IPS DF 6.9 (cell line): ENCODE measurements around the gene TIGD1.

Experiments used
- DNase-seq: peaks from one replicate; pipeline ENCODE4 v3.0.0-alpha.2; 2013; ENCODE audit warnings: low read depth, low spot score
- H3K27ac ChIP-seq: one replicate; pipeline ENCODE4 v1.5.1; 2013; ENCODE audit warnings: low read length, control low read depth
- H3K27me3 ChIP-seq: 2 replicates; pipeline ENCODE4 v1.6.1; 2013; ENCODE audit warnings: mild to moderate bottlenecking, low read length; ENCODE audit not compliant: control insufficient read depth, insufficient read depth
- H3K36me3 ChIP-seq: 2 replicates; pipeline ENCODE4 v1.6.1; 2013; ENCODE audit warnings: low read length; ENCODE audit not compliant: control insufficient read depth, insufficient read depth
- H3K4me1 ChIP-seq: 2 replicates; pipeline ENCODE4 v1.6.1; 2013; ENCODE audit warnings: low read length; ENCODE audit not compliant: control insufficient read depth, insufficient read depth
- H3K4me3 ChIP-seq: 2 replicates; pipeline ENCODE4 v1.5.1; 2013; ENCODE audit warnings: mild to moderate bottlenecking, low read length
- H3K9me3 ChIP-seq: 2 replicates; pipeline ENCODE4 v1.6.1; 2013; ENCODE audit warnings: low read length, inconsistent platforms; ENCODE audit not compliant: control insufficient read depth, insufficient read depth
- WGBS: extraction: QIAGEN DNeasy Blood & Tissue Kit; methylation state at CpG from one replicate; pipeline ENCODE4 v1.1.7; 2013; ENCODE audit warnings: mixed read lengths, missing lambda C conversion rate; ENCODE audit not compliant: insufficient read length, insufficient coverage; 5-methylcytosine and 5-hydroxymethylcytosine counted together

The TIGD1 gene

DNA sequence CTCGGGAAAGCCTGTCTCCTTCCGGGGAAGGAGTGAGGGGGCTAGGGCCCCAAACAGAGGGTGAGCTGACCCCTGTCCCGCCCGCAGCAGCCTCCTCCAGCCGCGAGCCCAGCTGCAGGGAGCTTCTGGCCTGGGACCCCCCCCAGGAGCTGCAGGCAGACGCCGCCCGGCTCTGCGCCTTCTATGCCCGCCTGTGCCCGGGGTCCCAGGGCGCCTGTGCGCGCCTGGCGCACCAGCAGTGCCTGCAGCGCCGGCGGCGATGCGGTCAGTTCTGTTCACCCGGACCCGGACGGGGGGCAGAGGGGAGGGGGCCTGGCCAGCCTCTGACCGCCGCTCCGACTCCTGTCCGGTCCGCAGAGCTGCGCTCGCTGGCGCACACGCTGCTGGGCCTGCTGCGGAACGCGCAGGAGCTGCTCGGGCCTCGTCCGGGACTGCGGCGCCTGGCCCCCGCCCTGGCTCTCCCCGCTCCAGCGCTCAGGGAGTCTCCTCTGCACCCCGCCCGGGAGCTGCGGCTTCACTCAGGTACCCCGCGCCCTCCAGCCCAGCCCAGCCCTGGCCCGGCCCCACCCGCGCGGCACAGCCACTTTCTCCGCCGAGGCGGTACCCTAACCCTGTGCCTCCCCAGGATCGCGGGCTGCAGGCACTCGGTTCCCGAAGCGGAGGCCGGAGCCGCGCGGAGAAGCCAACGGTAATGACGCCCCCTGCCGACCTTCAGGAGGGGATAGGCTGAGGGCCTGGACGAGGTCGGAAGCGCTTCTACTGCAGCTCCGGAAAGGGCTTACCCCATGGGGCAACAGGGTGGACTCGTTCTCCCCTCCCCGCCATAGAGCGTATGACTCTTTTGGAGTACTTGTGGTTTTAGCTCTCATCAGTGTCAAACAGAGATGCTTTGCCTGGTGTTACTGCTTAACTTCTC is 26.4 kb downstream of the TIGD1 start:
- no peaks in the 10 kb centered on the region for H3K36me3 ChIP-seq
- WGBS = no CpG with 5 or more reads among the region's 75 CpGs
- peak overlapping the region; percentile 33; the same call in 1 of the 2 replicates for H3K4me3 ChIP-seq
- H3K9me3 ChIP-seq = no peaks in the 10 kb centered on the region
- no peak overlapping the region for H3K27ac ChIP-seq
- peaks cover 16% of the 10 kb centered on the region for H3K27me3 ChIP-seq
- peaks cover 6% of the 10 kb centered on the region; the same call in 1 of the 2 replicates for H3K4me1 ChIP-seq
- DNase-seq = no peak

DNA sequence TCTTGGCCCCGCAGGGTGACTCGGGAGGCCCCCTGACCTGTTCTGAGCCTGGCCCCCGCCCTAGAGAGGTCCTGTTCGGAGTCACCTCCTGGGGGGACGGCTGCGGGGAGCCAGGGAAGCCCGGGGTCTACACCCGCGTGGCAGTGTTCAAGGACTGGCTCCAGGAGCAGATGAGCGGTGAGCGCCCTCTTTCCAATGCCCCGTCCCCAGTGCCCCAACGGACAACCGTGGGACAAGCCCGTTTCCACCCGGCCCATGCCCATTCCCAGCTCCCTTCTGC is 27.0 kb downstream of the TIGD1 start:
- H3K27me3 ChIP-seq = peaks cover 16% of the 10 kb centered on the region
- H3K4me3 ChIP-seq = peak overlapping the region; percentile 33; the same call in 1 of the 2 replicates
- H3K36me3 ChIP-seq = no peaks in the 10 kb centered on the region
- H3K4me1 ChIP-seq = peaks cover 6% of the 10 kb centered on the region; the same call in 1 of the 2 replicates
- H3K9me3 ChIP-seq = no peaks in the 10 kb centered on the region
- no peak for DNase-seq
- WGBS = no CpG with 5 or more reads among the region's 16 CpGs
- no peak overlapping the region for H3K27ac ChIP-seq

DNA sequence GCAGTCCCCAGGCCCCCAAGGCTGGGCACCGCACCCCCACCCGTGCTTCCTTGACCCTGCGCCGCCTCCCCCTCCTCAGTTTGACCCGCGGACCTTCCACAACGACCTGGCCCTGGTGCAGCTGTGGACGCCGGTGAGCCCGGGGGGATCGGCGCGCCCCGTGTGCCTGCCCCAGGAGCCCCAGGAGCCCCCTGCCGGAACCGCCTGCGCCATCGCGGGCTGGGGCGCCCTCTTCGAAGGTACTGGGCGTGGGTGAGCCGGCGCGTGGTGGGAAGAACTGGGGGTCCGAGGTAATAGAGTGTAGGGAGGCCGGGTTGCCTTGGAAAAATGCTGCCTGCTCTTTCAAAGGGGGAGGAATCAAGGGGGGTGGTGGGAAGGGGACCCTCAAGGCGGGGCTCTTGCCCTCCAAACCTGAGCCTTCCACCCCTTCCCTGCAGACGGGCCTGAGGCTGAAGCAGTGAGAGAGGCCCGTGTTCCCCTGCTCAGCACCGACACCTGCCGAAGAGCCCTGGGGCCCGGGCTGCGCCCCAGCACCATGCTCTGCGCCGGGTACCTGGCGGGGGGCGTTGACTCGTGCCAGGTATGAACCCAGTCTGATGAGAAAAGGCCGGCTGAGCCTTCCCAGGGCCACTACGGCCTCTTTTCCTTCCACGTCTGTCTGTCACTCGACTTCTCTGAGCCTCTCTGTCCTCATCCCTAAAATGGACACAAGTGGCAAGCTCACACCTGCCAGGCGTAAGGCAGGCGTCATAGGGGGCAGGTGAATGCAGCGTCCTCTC is 27.5 kb downstream of the TIGD1 start:
- H3K4me3 ChIP-seq = no peak overlapping the region; the same call in 1 of the 2 replicates
- H3K9me3 ChIP-seq = no peaks in the 10 kb centered on the region
- H3K27me3 ChIP-seq = peaks cover 16% of the 10 kb centered on the region
- DNase-seq = no peak
- WGBS = no CpG with 5 or more reads among the region's 46 CpGs
- no peaks in the 10 kb centered on the region for H3K36me3 ChIP-seq
- H3K27ac ChIP-seq = no peak overlapping the region
- H3K4me1 ChIP-seq = peaks cover 6% of the 10 kb centered on the region; the same call in 1 of the 2 replicates

GRCh38 chr2:232521959-232522622 is 28.3 kb downstream of the TIGD1 start:
- no peaks in the 10 kb centered on the region for H3K36me3 ChIP-seq
- peaks cover 6% of the 10 kb centered on the region; the same call in 1 of the 2 replicates for H3K4me1 ChIP-seq
- H3K9me3 ChIP-seq = no peaks in the 10 kb centered on the region
- no peak overlapping the region for H3K27ac ChIP-seq
- no CpG with 5 or more reads among the region's 66 CpGs for WGBS
- DNase-seq = no peak
- peaks cover 16% of the 10 kb centered on the region for H3K27me3 ChIP-seq
- H3K4me3 ChIP-seq = peak overlapping the region; percentile 12; the same call in 1 of the 2 replicates

DNA sequence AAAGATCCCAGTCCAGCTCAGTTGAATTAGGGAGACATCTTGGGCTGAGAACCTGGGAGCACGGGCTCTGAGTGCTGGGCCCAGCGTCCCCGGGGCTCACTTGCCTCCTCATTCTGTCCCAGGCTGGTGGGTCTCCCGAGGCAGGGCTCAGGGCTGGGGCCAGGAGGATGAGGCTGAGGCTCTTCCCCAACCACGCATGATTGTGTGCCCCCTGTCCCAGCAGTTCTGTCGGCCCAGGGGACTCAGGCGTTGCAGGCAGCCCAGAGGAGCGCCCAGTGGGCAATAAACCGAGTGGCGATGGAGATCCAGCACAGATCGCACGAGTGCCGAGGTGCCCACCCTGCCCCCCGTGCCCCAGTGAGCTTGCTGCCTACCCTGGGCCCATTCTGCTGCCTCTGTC is 29.3 kb downstream of the TIGD1 start:
- H3K27me3 ChIP-seq = peaks cover 16% of the 10 kb centered on the region
- H3K36me3 ChIP-seq = no peaks in the 10 kb centered on the region
- no peak for DNase-seq
- peaks cover 5% of the 10 kb centered on the region; the same call in 1 of the 2 replicates for H3K4me1 ChIP-seq
- WGBS = no CpG with 5 or more reads among the region's 14 CpGs
- H3K9me3 ChIP-seq = no peaks in the 10 kb centered on the region
- no peak overlapping the region for H3K27ac ChIP-seq
- no peak overlapping the region for H3K4me3 ChIP-seq

DNA sequence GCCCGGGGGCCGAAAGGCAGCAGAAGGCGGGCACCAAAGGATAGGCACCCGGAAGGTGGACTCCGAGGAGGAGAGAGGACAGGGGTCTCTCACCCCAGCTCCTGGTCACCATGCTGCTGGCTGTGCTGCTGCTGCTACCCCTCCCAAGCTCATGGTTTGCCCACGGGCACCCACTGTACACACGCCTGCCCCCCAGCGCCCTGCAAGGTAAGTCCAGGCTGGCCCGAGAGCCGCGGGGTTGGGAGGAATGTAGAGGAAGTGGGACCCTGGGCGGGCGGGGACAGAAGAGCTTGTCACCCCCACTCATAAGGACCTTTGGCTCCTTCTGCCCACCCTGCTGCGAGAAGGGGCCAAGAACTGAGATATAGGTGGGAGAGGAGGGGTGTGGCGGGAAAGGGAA is 29.9 kb downstream of the TIGD1 start:
- Histone ChIP-seq H3K27me3 (peaks cover 16% of the 10 kb centered on the region), H3K27ac (no peak overlapping the region)
- no CpG with 5 or more reads among the region's 15 CpGs for WGBS

DNA sequence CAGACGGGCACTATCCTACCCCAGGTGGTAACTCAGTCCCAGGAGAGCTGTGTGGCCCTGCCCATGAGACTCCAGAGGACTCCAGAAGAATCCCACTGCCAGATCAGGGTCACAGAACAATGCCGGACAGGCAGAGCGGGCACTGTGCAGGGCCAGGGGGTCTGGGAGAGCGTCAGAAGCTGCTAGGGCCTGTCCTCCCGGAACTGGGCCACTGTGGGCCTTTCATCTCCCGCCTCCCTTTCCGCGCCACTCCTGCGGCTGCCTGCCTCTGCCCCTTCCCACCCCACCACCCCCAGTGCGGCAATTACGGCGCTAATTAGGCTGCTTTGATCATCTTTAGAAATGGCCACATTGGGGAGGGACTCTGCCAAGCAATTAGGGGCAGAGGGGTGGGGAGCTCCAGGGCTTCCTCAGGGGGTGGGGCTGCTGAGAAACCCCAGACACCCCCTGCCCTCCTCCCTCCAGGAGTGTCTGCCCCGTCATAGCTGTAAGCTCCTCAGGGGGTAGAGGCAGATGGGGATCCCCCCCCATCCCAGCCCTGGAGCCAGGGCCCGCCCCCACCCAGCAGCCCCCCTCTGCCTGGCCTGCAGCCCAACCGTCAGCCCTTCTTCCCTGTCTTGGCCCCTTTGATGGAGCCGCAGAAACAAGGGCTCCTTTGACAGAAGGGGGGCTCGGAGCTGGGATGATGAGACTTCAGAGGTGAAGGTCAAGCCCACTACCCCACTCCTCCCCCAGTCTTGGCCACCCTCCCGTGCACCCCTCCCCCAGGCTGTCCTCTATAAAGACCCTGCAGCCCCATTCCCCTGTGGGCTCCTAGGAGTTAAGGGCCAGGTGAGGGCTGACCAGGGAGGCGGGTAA is 30.5 kb downstream of the TIGD1 start, which contains the start of gene PRSS56:
PRSS56 (plus strand) TSS at position 808 of the 858 bp plus-strand sequence. CDS start 211 bp downstream, outside the sequence.
- H3K27me3 ChIP-seq = peaks cover 16% of the 10 kb centered on the region
- DNase-seq = no peak
- no peaks in the 10 kb centered on the region for H3K36me3 ChIP-seq
- H3K4me3 ChIP-seq = no peak within 1 kb of the TSS
- 0 out of 2 replicates have a peak, but pooled peaks cover 3% of the 10 kb centered on the region for H3K4me1 ChIP-seq
- WGBS = no CpG with 5 or more reads among the region's 19 CpGs
- no peak within 1 kb of the TSS for H3K27ac ChIP-seq
- no peaks in the 10 kb centered on the region for H3K9me3 ChIP-seq

More for the DNA sequence above, 29.9 kb downstream of the TIGD1 start:
- Histone ChIP-seq H3K4me1 (0 out of 2 replicates have a peak, but pooled peaks cover 3% of the 10 kb centered on the region), H3K4me3 (no peak overlapping the region), H3K36me3 (no peaks in the 10 kb centered on the region), H3K9me3 (no peaks in the 10 kb centered on the region)
- no peak for DNase-seq

DNA sequence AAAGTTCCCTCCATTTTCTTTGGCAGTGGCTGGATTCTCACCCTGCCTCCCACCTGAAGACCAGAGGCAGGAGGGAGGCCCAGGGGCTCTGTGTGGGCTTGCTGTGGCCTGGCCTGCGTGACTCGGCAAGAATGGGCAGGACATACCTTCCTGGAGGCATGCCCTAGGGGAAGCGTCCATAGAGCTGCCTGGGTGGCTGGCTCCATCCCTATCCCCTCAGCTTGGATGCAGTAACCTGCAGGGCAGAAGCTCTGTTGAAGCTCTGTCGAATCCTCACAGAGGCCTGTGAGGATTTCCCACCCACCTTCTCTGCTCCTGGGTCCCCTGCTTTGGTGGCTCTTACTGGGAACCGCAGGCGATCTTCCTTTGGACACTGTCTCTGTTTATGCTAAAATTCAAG is 31.5 kb downstream of the TIGD1 start:
- H3K27ac ChIP-seq = no peak overlapping the region
- H3K9me3 ChIP-seq = no peaks in the 10 kb centered on the region
- no peak for DNase-seq
- H3K27me3 ChIP-seq = peaks cover 15% of the 10 kb centered on the region
- H3K36me3 ChIP-seq = no peaks in the 10 kb centered on the region
- WGBS = no CpG with 5 or more reads among the region's 6 CpGs
- H3K4me3 ChIP-seq = no peak overlapping the region
- 0 out of 2 replicates have a peak, but pooled peaks cover 3% of the 10 kb centered on the region for H3K4me1 ChIP-seq

GRCh38 chr2:232516551-232516950 is 33.8 kb downstream of the TIGD1 start:
- Histone ChIP-seq H3K4me3 (no peak overlapping the region), H3K27me3 (no peaks in the 10 kb centered on the region; the same call in 1 of the 2 replicates), H3K36me3 (no peaks in the 10 kb centered on the region), H3K27ac (no peak overlapping the region), H3K4me1 (no peaks in the 10 kb centered on the region), H3K9me3 (no peaks in the 10 kb centered on the region)
- DNase-seq = no peak
- WGBS = no CpG with 5 or more reads among the region's 3 CpGs
